Neural crest cell (in vitro differentiated cells): Measurements from ENCODE around the gene IGF1R. TPM values are rescaled to one million over a fixed set of nuclear protein-coding genes. Genes with fewer than 3 reads are reported as not detected.

ENCODE experiments used
- DNase-seq: peaks from one replicate; pipeline ENCODE4 v3.0.0; 2021; ENCODE audit warnings: low read depth, mixed read lengths, low spot score
- H3K27ac Mint-ChIP-seq: one replicate; pipeline ENCODE4 v1.8.0; 2021; ENCODE audit warnings: mild to moderate bottlenecking, mixed read lengths; ENCODE audit not compliant: unreplicated experiment
- H3K27me3 Mint-ChIP-seq: 2 replicates; pipeline ENCODE4 v1.8.0; 2021; ENCODE audit warnings: low read depth, mild to moderate bottlenecking, mixed read lengths
- H3K36me3 Mint-ChIP-seq: 2 replicates; pipeline ENCODE4 v1.8.0; 2021; ENCODE audit warnings: low read depth, mild to moderate bottlenecking, mixed read lengths
- H3K4me1 Mint-ChIP-seq: 2 replicates; pipeline ENCODE4 v1.8.0; 2021; ENCODE audit warnings: mixed read lengths
- H3K4me3 Mint-ChIP-seq: one replicate; pipeline ENCODE4 v1.8.0; 2021; ENCODE audit warnings: mild to moderate bottlenecking, mixed read lengths
- H3K9me3 Mint-ChIP-seq: 2 replicates; pipeline ENCODE4 v1.8.0; 2021; ENCODE audit warnings: mixed read lengths
- CTCF ChIP-seq: fragments of 200-600 bp; sonication (generic); conservative IDR thresholded peaks from 2 replicates; pipeline ENCODE4 v1.5.0; 2021; ENCODE audit warnings: antibody characterized with exemption, mild to moderate bottlenecking
- total RNA-seq: library from RNA; stranded (reverse); gene quantifications from 2 replicates; pipeline ENCODE4 v1.2.1, GENCODE V29; 2021

IGF1R gene
- total RNA-seq, 1 donor from 2014 or later = 67.6 TPM

- no peaks in the 10 kb centered on the region for H3K9me3 Mint-ChIP-seq
- H3K4me1 Mint-ChIP-seq = peaks cover 52% of the 10 kb centered on the region
- no peak overlapping the region for H3K27ac Mint-ChIP-seq
- peaks cover 3% of the 10 kb centered on the region for H3K36me3 Mint-ChIP-seq
- H3K27me3 Mint-ChIP-seq = no peaks in the 10 kb centered on the region
- no peak for DNase-seq
- no peak overlapping the region for H3K4me3 Mint-ChIP-seq
- TF ChIP-seq CTCF = no peak
Measured at GRCh38 chr15:98663606-98664005, 15.3 kb downstream of the IGF1R start.

- H3K36me3 Mint-ChIP-seq = peaks cover 3% of the 10 kb centered on the region
- H3K27ac Mint-ChIP-seq = no peak overlapping the region
- H3K27me3 Mint-ChIP-seq = no peaks in the 10 kb centered on the region
- no peak for TF ChIP-seq CTCF
- H3K9me3 Mint-ChIP-seq = no peaks in the 10 kb centered on the region
- DNase-seq = no peak
- H3K4me1 Mint-ChIP-seq = peaks cover 66% of the 10 kb centered on the region
- H3K4me3 Mint-ChIP-seq = no peak overlapping the region
Measured at GRCh38 chr15:98666441-98666840, 18.1 kb downstream of the IGF1R start.

GRCh38 chr15:98666841-98667240, 18.5 kb downstream of the IGF1R start:
- Mint-ChIP-seq H3K4me3 (no peak overlapping the region), H3K4me1 (peaks cover 67% of the 10 kb centered on the region), H3K27me3 (no peaks in the 10 kb centered on the region), H3K36me3 (peaks cover 3% of the 10 kb centered on the region), H3K9me3 (no peaks in the 10 kb centered on the region), H3K27ac (peak overlapping the region; percentile 43)
- DNase-seq = no peak
- TF ChIP-seq CTCF = no peak

GRCh38 chr15:98667521-98668179, 19.3 kb downstream of the IGF1R start:
- Mint-ChIP-seq H3K4me1 (peaks cover 64% of the 10 kb centered on the region), H3K4me3 (no peak overlapping the region), H3K27me3 (no peaks in the 10 kb centered on the region), H3K27ac (peak overlapping the region; percentile 17), H3K36me3 (peaks cover 3% of the 10 kb centered on the region), H3K9me3 (no peaks in the 10 kb centered on the region)
- no peak for DNase-seq
- no peak for TF ChIP-seq CTCF

- no peaks in the 10 kb centered on the region for H3K27me3 Mint-ChIP-seq
- peak overlapping the region; percentile 39 for H3K27ac Mint-ChIP-seq
- peaks cover 3% of the 10 kb centered on the region for H3K36me3 Mint-ChIP-seq
- H3K4me1 Mint-ChIP-seq = peaks cover 65% of the 10 kb centered on the region
- TF ChIP-seq CTCF = no peak
- no peak overlapping the region for H3K4me3 Mint-ChIP-seq
- no peak for DNase-seq
- H3K9me3 Mint-ChIP-seq = no peaks in the 10 kb centered on the region
Measured at GRCh38 chr15:98668566-98669308, 20.4 kb downstream of the IGF1R start.
